Keratinocyte (primary cell): ENCODE results near the gene SULF2.

Experiments used
- EZH2 ChIP-seq: IDR thresholded peaks from one replicate; pipeline ENCODE4 v1.6.1; 2012; ENCODE audit warnings: inconsistent platforms, mild to moderate bottlenecking, low read length, moderate library complexity
- TF ChIP-seq, protein P1 (sequence below), 3 experiments: IDR thresholded peaks in 1 of 3; conservative IDR thresholded peaks in 1 of 3; optimal IDR thresholded peaks in 1 of 3; 2 replicates in 2 of 3; 3 replicates in 1 of 3; pipeline versions ENCODE3 to v1.5.1; 2011; ENCODE audit warnings: low read length in 3 of 3, mild to moderate bottlenecking in 3 of 3, moderate library complexity in 2 of 3, control low read depth in 1 of 3, inconsistent platforms in 1 of 3; ENCODE audit not compliant: insufficient read depth in 2 of 3; ENCODE audit errors: extremely low read depth in 1 of 3

GRCh38 chr20:47821481-47822100 lies 36.3 kb upstream of the SULF2 start:
- TF ChIP-seq, protein P1, sequence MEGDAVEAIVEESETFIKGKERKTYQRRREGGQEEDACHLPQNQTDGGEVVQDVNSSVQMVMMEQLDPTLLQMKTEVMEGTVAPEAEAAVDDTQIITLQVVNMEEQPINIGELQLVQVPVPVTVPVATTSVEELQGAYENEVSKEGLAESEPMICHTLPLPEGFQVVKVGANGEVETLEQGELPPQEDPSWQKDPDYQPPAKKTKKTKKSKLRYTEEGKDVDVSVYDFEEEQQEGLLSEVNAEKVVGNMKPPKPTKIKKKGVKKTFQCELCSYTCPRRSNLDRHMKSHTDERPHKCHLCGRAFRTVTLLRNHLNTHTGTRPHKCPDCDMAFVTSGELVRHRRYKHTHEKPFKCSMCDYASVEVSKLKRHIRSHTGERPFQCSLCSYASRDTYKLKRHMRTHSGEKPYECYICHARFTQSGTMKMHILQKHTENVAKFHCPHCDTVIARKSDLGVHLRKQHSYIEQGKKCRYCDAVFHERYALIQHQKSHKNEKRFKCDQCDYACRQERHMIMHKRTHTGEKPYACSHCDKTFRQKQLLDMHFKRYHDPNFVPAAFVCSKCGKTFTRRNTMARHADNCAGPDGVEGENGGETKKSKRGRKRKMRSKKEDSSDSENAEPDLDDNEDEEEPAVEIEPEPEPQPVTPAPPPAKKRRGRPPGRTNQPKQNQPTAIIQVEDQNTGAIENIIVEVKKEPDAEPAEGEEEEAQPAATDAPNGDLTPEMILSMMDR (optimal IDR thresholded peaks at IDR 0.05 in 1 of 3, IDR thresholded peaks at IDR 0.05 in 1 of 3, conservative IDR thresholded peaks at IDR 0.05 in 1 of 3; ENCODE audit: extremely low read depth in 1 of 3, insufficient read depth in 2 of 3, low read length in 3 of 3) = no peak
- no peak for TF ChIP-seq EZH2
